Measurements from ENCODE around the gene B4GALT4.
"Not testable (repeated sequence)": the region's sequence is repeated elsewhere in the genome, so short reads cannot be mapped to it uniquely, and the experiment has no call there.

B4GALT4 gene

GRCh38 chr3:119195911-119196310, 44.8 kb downstream of the B4GALT4 start:
- Mint-ChIP-seq H3K4me3 (no peak overlapping the region), H3K9me3 (ENCODE audit: low read depth) (no peaks in the 10 kb centered on the region), H3K4me1 (ENCODE audit: low read depth) (no peaks in the 10 kb centered on the region), H3K27ac (no peak overlapping the region), H3K36me3 (peaks cover 3% of the 10 kb centered on the region), H3K27me3 (peaks cover 6% of the 10 kb centered on the region)

- peaks cover 6% of the 10 kb centered on the region for H3K27me3 Mint-ChIP-seq
- H3K36me3 Mint-ChIP-seq, result peaks cover 3% of the 10 kb centered on the region
- H3K27ac Mint-ChIP-seq, result no peak overlapping the region
- H3K4me1 Mint-ChIP-seq (ENCODE audit: low read depth), result no peaks in the 10 kb centered on the region
- H3K4me3 Mint-ChIP-seq, result no peak overlapping the region
- H3K9me3 Mint-ChIP-seq (ENCODE audit: low read depth), result no peaks in the 10 kb centered on the region
Measured at GRCh38 chr3:119195151-119195476, 45.6 kb downstream of the B4GALT4 start.

GRCh38 chr3:119194237-119195150, 46.2 kb downstream of the B4GALT4 start:
- peaks cover 3% of the 10 kb centered on the region for H3K36me3 Mint-ChIP-seq
- peaks cover 6% of the 10 kb centered on the region for H3K27me3 Mint-ChIP-seq
- no peak overlapping the region for H3K27ac Mint-ChIP-seq
- no peaks in the 10 kb centered on the region for H3K9me3 Mint-ChIP-seq (ENCODE audit: low read depth)
- no peak overlapping the region for H3K4me3 Mint-ChIP-seq
- H3K4me1 Mint-ChIP-seq (ENCODE audit: low read depth), result no peaks in the 10 kb centered on the region

- H3K4me3 Mint-ChIP-seq, result no peak overlapping the region
- H3K4me1 Mint-ChIP-seq (ENCODE audit: low read depth), result no peaks in the 10 kb centered on the region
- H3K36me3 Mint-ChIP-seq, result no peaks in the 10 kb centered on the region
Measured at GRCh38 chr3:119191800-119192199, 48.9 kb downstream of the B4GALT4 start.

GRCh38 chr3:119187266-119187665, 53.4 kb downstream of the B4GALT4 start:
- H3K4me1 Mint-ChIP-seq (ENCODE audit: low read depth), result no peaks in the 10 kb centered on the region
- no peak overlapping the region for H3K27ac Mint-ChIP-seq
- H3K36me3 Mint-ChIP-seq, result no peaks in the 10 kb centered on the region
- H3K9me3 Mint-ChIP-seq (ENCODE audit: low read depth), result no peaks in the 10 kb centered on the region
- H3K27me3 Mint-ChIP-seq, result peaks cover 2% of the 10 kb centered on the region
- no peak overlapping the region for H3K4me3 Mint-ChIP-seq

More at GRCh38 chr3:119191800-119192199, 48.9 kb downstream of the B4GALT4 start:
- Mint-ChIP-seq H3K27me3 (peaks cover 5% of the 10 kb centered on the region), H3K27ac (no peak overlapping the region), H3K9me3 (ENCODE audit: low read depth) (no peaks in the 10 kb centered on the region)

- Mint-ChIP-seq H3K27ac (no peak overlapping the region), H3K4me1 (ENCODE audit: low read depth) (no peaks in the 10 kb centered on the region), H3K9me3 (ENCODE audit: low read depth) (no peaks in the 10 kb centered on the region), H3K27me3 (peaks cover 2% of the 10 kb centered on the region), H3K4me3 (no peak overlapping the region), H3K36me3 (no peaks in the 10 kb centered on the region)
Measured at GRCh38 chr3:119184796-119185570, 55.7 kb downstream of the B4GALT4 start.

- Mint-ChIP-seq H3K4me3 (no peak overlapping the region), H3K27me3 (peaks cover 2% of the 10 kb centered on the region), H3K9me3 (ENCODE audit: low read depth) (no peaks in the 10 kb centered on the region), H3K27ac (no peak overlapping the region), H3K36me3 (no peaks in the 10 kb centered on the region), H3K4me1 (ENCODE audit: low read depth) (no peaks in the 10 kb centered on the region)
Measured at GRCh38 chr3:119184111-119184510, 56.6 kb downstream of the B4GALT4 start.

GRCh38 chr3:119181765-119182164, 58.9 kb downstream of the B4GALT4 start:
- Mint-ChIP-seq H3K36me3 (no peaks in the 10 kb centered on the region), H3K4me3 (no peak overlapping the region), H3K27ac (no peak overlapping the region), H3K4me1 (ENCODE audit: low read depth) (no peaks in the 10 kb centered on the region), H3K9me3 (ENCODE audit: low read depth) (no peaks in the 10 kb centered on the region), H3K27me3 (peaks cover 4% of the 10 kb centered on the region)

GRCh38 chr3:119177321-119177720, 63.4 kb downstream of the B4GALT4 start:
- Mint-ChIP-seq H3K4me3 (no peak overlapping the region), H3K9me3 (ENCODE audit: low read depth) (no peaks in the 10 kb centered on the region), H3K27me3 (peaks cover 10% of the 10 kb centered on the region), H3K36me3 (no peaks in the 10 kb centered on the region), H3K4me1 (ENCODE audit: low read depth) (no peaks in the 10 kb centered on the region), H3K27ac (no peak overlapping the region)

GRCh38 chr3:119176778-119177177, 63.9 kb downstream of the B4GALT4 start:
- peaks cover 10% of the 10 kb centered on the region for H3K27me3 Mint-ChIP-seq
- no peak overlapping the region for H3K27ac Mint-ChIP-seq
- no peaks in the 10 kb centered on the region for H3K36me3 Mint-ChIP-seq
- no peaks in the 10 kb centered on the region for H3K4me1 Mint-ChIP-seq (ENCODE audit: low read depth)
- H3K9me3 Mint-ChIP-seq (ENCODE audit: low read depth), result no peaks in the 10 kb centered on the region
- H3K4me3 Mint-ChIP-seq, result no peak overlapping the region

GRCh38 chr3:119175872-119176756, 64.6 kb downstream of the B4GALT4 start:
- no peaks in the 10 kb centered on the region for H3K4me1 Mint-ChIP-seq (ENCODE audit: low read depth)
- H3K27ac Mint-ChIP-seq, result no peak overlapping the region
- no peaks in the 10 kb centered on the region for H3K36me3 Mint-ChIP-seq
- no peaks in the 10 kb centered on the region for H3K9me3 Mint-ChIP-seq (ENCODE audit: low read depth)
- H3K27me3 Mint-ChIP-seq, result peaks cover 10% of the 10 kb centered on the region
- no peak overlapping the region for H3K4me3 Mint-ChIP-seq

GRCh38 chr3:119173325-119173724, 67.4 kb downstream of the B4GALT4 start, which contains the start of gene UPK1B:
TSS of gene UPK1B (plus strand) at chr3:119173598. CDS start at chr3:119186742, 13,144 bp downstream.
- Mint-ChIP-seq H3K4me3 (no peak within 1 kb of the TSS), H3K36me3 (no peaks in the 10 kb centered on the region), H3K27me3 (peaks cover 10% of the 10 kb centered on the region)

GRCh38 chr3:119170821-119171220, 69.9 kb downstream of the B4GALT4 start:
- H3K36me3 Mint-ChIP-seq, result no peaks in the 10 kb centered on the region
- H3K9me3 Mint-ChIP-seq (ENCODE audit: low read depth), result no peaks in the 10 kb centered on the region
- peaks cover 5% of the 10 kb centered on the region for H3K27me3 Mint-ChIP-seq
- no peak overlapping the region for H3K4me3 Mint-ChIP-seq
- H3K27ac Mint-ChIP-seq, result no peak overlapping the region
- H3K4me1 Mint-ChIP-seq (ENCODE audit: low read depth), result no peaks in the 10 kb centered on the region

More at GRCh38 chr3:119173325-119173724, 67.4 kb downstream of the B4GALT4 start, which contains the start of gene UPK1B:
- no peaks in the 10 kb centered on the region for H3K9me3 Mint-ChIP-seq (ENCODE audit: low read depth)
- no peak within 1 kb of the TSS for H3K27ac Mint-ChIP-seq
- H3K4me1 Mint-ChIP-seq (ENCODE audit: low read depth), result no peaks in the 10 kb centered on the region

GRCh38 chr3:119164745-119165144, 75.9 kb downstream of the B4GALT4 start:
- H3K9me3 Mint-ChIP-seq (ENCODE audit: low read depth); H3K4me3 Mint-ChIP-seq; H3K4me1 Mint-ChIP-seq (ENCODE audit: low read depth); H3K27ac Mint-ChIP-seq; H3K36me3 Mint-ChIP-seq: not testable (repeated sequence)
- peaks cover 16% of the 10 kb centered on the region for H3K27me3 Mint-ChIP-seq
